Measurements from ENCODE around the gene G0S2.

GRCh38 chr1:209653915-209654351 lies 21.3 kb upstream of the G0S2 start:
- TF ChIP-seq CTCF (IDR thresholded peaks at IDR 0.05) (no peak), POLR2A (IDR thresholded peaks at IDR 0.05) (no peak)

Data from ovary (tissue), 3 donors.